HepG2 (cell line): ENCODE data around the gene ERP44. TPM values are rescaled to one million over a fixed set of nuclear protein-coding genes. Genes with fewer than 3 reads are reported as not detected.

Experiments
- ATF7-NPFF ChIP-seq: sonication (generic); formaldehyde crosslinking; IDR thresholded peaks from 2 replicates; pipeline ENCODE4 v1.8.1; 2023; ENCODE audit warnings: mild to moderate bottlenecking, low read depth, missing genetic modification reagents, moderate library complexity
- BRF2 ChIP-seq: sonication (generic); formaldehyde crosslinking; IDR thresholded peaks from 2 replicates; pipeline ENCODE4 v1.8.1; 2022; ENCODE audit warnings: mild to moderate bottlenecking, missing genetic modification reagents
- CENPX ChIP-seq: sonication (generic); formaldehyde crosslinking; IDR thresholded peaks from 2 replicates; pipeline ENCODE4 v1.9.0; 2021; ENCODE audit warnings: mild to moderate bottlenecking, missing genetic modification reagents, moderate library complexity
- KDM4B ChIP-seq: sonication (generic); formaldehyde crosslinking; IDR thresholded peaks from 2 replicates; pipeline ENCODE4 v1.4.0; 2020; ENCODE audit warnings: missing genetic modification reagents
- KDM5A ChIP-seq: fragments of 200-600 bp; sonication (generic); IDR thresholded peaks from 2 replicates; pipeline ENCODE4 v1.7.0; 2018; ENCODE audit warnings: antibody characterized with exemption, mild to moderate bottlenecking, low read length, borderline replicate concordance
- MBD4 ChIP-seq: IDR thresholded peaks from 2 replicates; pipeline ENCODE4 v1.6.1; 2012; ENCODE audit warnings: low read length, inconsistent platforms, borderline replicate concordance
- MTERF4 ChIP-seq: sonication (generic); formaldehyde crosslinking; IDR thresholded peaks from 2 replicates; pipeline ENCODE4 v1.8.0; 2023; ENCODE audit warnings: mild to moderate bottlenecking, missing genetic modification reagents
- MZF1 ChIP-seq: sonication (generic); formaldehyde crosslinking; IDR thresholded peaks from 2 replicates; pipeline ENCODE4 v1.8.1; 2023; ENCODE audit warnings: mild to moderate bottlenecking, missing genetic modification reagents, borderline replicate concordance
- SPEN ChIP-seq: sonication (generic); formaldehyde crosslinking; IDR thresholded peaks from 2 replicates; pipeline ENCODE4 v1.5.1; 2020; ENCODE audit warnings: low read depth, mild to moderate bottlenecking, missing genetic modification reagents
- TRIM22 ChIP-seq: fragments of 450-650 bp; IDR thresholded peaks from 2 replicates; pipeline ENCODE4 v1.6.1; 2017
- WIZ ChIP-seq: sonication (generic); formaldehyde crosslinking; IDR thresholded peaks from 2 replicates; pipeline ENCODE4 v1.5.1; 2020; ENCODE audit warnings: mild to moderate bottlenecking, missing genetic modification reagents
- ZBTB38 ChIP-seq: sonication (generic); formaldehyde crosslinking; IDR thresholded peaks from 2 replicates; pipeline ENCODE4 v1.5.1; 2020; ENCODE audit warnings: mild to moderate bottlenecking, missing genetic modification reagents
- ZFP90 ChIP-seq: sonication (generic); formaldehyde crosslinking; IDR thresholded peaks from 2 replicates; pipeline ENCODE4 v1.8.0; 2022; ENCODE audit warnings: missing genetic modification reagents, mild to moderate bottlenecking, inconsistent platforms, borderline replicate concordance
- ZNF235 ChIP-seq: sonication (generic); formaldehyde crosslinking; IDR thresholded peaks from 2 replicates; pipeline ENCODE4 v1.8.1; 2023; ENCODE audit warnings: mild to moderate bottlenecking, missing genetic modification reagents, borderline replicate concordance
- ZNF496 ChIP-seq: sonication (generic); formaldehyde crosslinking; IDR thresholded peaks from 2 replicates; pipeline ENCODE4 v1.8.1; 2023; ENCODE audit warnings: mild to moderate bottlenecking, moderate library complexity, missing genetic modification reagents; ENCODE audit not compliant: insufficient replicate concordance
- ZNF781 ChIP-seq: sonication (generic); formaldehyde crosslinking; IDR thresholded peaks from 2 replicates; pipeline ENCODE4 v1.5.1; 2020; ENCODE audit warnings: borderline replicate concordance, mild to moderate bottlenecking, missing genetic modification reagents; ENCODE audit errors: not compliant biosample characterization
- polyA plus RNA-seq, 8 experiments: library from polyadenylated mRNA; depleted of rRNA in 3 of 8; stranded (reverse) in 7 of 8; unstranded in 1 of 8; fragments of >200 nt; fragmentation: Illumina TruSeq in 4 of 8; extraction: Trizol in 4 of 8; gene quantifications; 2 replicates each; pipeline versions ENCODE4 v1.2.1 to v1.2.3, GENCODE V29; 2011 to 2016; ENCODE audit warnings: low read depth in 4 of 8, missing spikeins in 1 of 8, mixed read lengths in 1 of 8; ENCODE audit not compliant: insufficient read depth in 1 of 8
- total RNA-seq, 5 experiments: library from RNA; depleted of rRNA; stranded (reverse); fragments of >200 nt; fragmentation: Illumina TruSeq; extraction: Trizol; gene quantifications; 2 replicates each; pipeline ENCODE4 v1.2.3, GENCODE V29; 2016; ENCODE audit warnings: low read depth in 1 of 5
- TF ChIP-seq, protein P1 (sequence below): sonication (generic); formaldehyde crosslinking; IDR thresholded peaks from 2 replicates; pipeline ENCODE4 v1.4.0; 2020; ENCODE audit warnings: mild to moderate bottlenecking, missing genetic modification reagents, borderline replicate concordance
- TF ChIP-seq, protein P2 (sequence below): sonication (generic); formaldehyde crosslinking; IDR thresholded peaks from 2 replicates; pipeline ENCODE4 v1.4.0; 2020; ENCODE audit warnings: missing genetic modification reagents, borderline replicate concordance

ERP44 gene
- total and polyA plus RNA-seq, 2 of the 13 experiments (the other 11 are each of a cell fraction or from before 2014, with no cell fraction given): 8.9 to 13.8 TPM

DNA sequence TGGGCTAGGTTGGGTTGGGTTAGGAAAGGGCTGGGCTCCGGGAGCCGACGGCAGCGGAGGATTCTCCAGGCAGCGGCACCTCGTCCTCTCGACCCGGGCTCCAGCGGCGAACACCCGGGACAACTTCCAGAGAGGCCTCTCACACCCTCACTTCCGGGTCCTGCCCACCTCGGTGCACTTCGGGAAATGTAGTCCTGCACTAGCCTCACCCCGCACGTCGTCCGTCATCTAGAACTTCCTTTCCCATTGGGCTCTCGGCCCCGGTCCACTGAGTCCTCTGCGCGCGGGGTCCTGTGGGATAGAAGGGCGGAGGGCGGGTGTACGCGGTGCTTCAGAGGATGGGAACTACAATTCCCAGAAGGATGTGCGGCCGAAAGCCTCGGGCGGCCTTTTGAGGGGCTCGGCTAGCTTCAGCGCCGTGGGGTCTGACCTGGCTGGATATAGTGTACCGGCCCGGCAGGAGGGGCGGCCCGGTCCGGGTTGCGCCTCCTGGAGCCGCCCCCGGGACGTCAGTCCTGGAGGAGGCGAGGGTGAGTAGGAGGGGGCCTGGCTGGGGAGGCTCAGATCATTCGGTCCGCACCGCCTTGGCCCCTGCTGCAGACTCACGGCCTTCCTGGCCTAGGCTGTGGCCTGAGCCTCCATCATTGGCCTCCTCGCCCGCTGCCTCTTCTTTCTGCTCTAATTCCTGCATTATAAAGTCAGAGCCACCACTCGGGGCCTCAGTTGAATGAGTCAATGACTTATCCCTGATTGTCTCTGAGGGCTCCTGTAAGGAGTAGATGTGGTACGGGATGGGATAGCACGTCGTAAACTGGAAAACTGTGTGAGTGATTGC, at the start of gene ERP44, which contains the start of gene INVS (continued):
- TF ChIP-seq WIZ: no peak
- TF ChIP-seq ZFP90 (CRISPR knock-in tag): no peak; the same call in 1 of the 2 replicates
- no peak for TF ChIP-seq BRF2 (CRISPR knock-in tag)
- TF ChIP-seq, protein P1, sequence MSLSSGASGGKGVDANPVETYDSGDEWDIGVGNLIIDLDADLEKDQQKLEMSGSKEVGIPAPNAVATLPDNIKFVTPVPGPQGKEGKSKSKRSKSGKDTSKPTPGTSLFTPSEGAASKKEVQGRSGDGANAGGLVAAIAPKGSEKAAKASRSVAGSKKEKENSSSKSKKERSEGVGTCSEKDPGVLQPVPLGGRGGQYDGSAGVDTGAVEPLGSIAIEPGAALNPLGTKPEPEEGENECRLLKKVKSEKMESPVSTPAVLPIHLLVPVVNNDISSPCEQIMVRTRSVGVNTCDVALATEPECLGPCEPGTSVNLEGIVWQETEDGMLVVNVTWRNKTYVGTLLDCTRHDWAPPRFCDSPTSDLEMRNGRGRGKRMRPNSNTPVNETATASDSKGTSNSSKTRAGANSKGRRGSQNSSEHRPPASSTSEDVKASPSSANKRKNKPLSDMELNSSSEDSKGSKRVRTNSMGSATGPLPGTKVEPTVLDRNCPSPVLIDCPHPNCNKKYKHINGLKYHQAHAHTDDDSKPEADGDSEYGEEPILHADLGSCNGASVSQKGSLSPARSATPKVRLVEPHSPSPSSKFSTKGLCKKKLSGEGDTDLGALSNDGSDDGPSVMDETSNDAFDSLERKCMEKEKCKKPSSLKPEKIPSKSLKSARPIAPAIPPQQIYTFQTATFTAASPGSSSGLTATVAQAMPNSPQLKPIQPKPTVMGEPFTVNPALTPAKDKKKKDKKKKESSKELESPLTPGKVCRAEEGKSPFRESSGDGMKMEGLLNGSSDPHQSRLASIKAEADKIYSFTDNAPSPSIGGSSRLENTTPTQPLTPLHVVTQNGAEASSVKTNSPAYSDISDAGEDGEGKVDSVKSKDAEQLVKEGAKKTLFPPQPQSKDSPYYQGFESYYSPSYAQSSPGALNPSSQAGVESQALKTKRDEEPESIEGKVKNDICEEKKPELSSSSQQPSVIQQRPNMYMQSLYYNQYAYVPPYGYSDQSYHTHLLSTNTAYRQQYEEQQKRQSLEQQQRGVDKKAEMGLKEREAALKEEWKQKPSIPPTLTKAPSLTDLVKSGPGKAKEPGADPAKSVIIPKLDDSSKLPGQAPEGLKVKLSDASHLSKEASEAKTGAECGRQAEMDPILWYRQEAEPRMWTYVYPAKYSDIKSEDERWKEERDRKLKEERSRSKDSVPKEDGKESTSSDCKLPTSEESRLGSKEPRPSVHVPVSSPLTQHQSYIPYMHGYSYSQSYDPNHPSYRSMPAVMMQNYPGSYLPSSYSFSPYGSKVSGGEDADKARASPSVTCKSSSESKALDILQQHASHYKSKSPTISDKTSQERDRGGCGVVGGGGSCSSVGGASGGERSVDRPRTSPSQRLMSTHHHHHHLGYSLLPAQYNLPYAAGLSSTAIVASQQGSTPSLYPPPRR (CRISPR knock-in tag): 0 out of 2 replicates have a peak, but pooled peaks have one; percentile 6
- no peak for TF ChIP-seq MZF1 (CRISPR knock-in tag)
- TF ChIP-seq ATF7-NPFF (CRISPR knock-in tag): no peak; the same call in 1 of the 2 replicates
- TF ChIP-seq CENPX: no peak
- no peak for TF ChIP-seq MTERF4 (CRISPR knock-in tag)
- peak; percentile 45 for TF ChIP-seq ZNF781 (CRISPR knock-in tag)
- no peak for TF ChIP-seq ZNF496 (CRISPR knock-in tag)
- no peak for TF ChIP-seq KDM4B
- peak; percentile 64 for TF ChIP-seq KDM5A
- TF ChIP-seq ZBTB38: no peak
- TF ChIP-seq ZNF235 (CRISPR knock-in tag): no peak; the same call in 1 of the 2 replicates
- TF ChIP-seq MBD4: no peak
- TF ChIP-seq, protein P2, sequence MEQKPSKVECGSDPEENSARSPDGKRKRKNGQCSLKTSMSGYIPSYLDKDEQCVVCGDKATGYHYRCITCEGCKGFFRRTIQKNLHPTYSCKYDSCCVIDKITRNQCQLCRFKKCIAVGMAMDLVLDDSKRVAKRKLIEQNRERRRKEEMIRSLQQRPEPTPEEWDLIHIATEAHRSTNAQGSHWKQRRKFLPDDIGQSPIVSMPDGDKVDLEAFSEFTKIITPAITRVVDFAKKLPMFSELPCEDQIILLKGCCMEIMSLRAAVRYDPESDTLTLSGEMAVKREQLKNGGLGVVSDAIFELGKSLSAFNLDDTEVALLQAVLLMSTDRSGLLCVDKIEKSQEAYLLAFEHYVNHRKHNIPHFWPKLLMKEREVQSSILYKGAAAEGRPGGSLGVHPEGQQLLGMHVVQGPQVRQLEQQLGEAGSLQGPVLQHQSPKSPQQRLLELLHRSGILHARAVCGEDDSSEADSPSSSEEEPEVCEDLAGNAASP: no peak; the same call in 1 of the 2 replicates
- TF ChIP-seq SPEN (CRISPR knock-in tag): peak; percentile 67
- no peak for TF ChIP-seq TRIM22
